GM21528 (cell line): ENCODE measurements around the gene TRAIP.
"Not testable (repeated sequence)": the region's sequence is repeated elsewhere in the genome, so short reads cannot be mapped to it uniquely, and the experiment has no call there.

ENCODE experiments used
- ATAC-seq: cut with Tn5 transposase; IDR thresholded peaks from one replicate; pipeline ENCODE4 v1.9.1; 2021; ENCODE audit warnings: mild to moderate bottlenecking, moderate library complexity; ENCODE audit not compliant: unreplicated experiment, low FRiP score

Gene TRAIP

GRCh38 chr3:49856181-49857005, at the start of gene TRAIP:
TRAIP (minus strand) TSS chr3:49856564; CDS start chr3:49856453, 111 bp downstream.
- peak; percentile 94 for ATAC-seq

GRCh38 chr3:49904448-49904847, 48.1 kb upstream of the TRAIP start:
- ATAC-seq: not testable (repeated sequence)

GRCh38 chr3:49903451-49904424, 47.4 kb upstream of the TRAIP start, which contains the start of gene MST1R:
MST1R (minus strand) TSS chr3:49903873; CDS start chr3:49903609, 264 bp downstream.
- peak; percentile 76 for ATAC-seq

- ATAC-seq: no peak
Observed at GRCh38 chr3:49902511-49903345, 46.4 kb upstream of the TRAIP start.

GRCh38 chr3:49901366-49902339, 45.3 kb upstream of the TRAIP start:
- no peak for ATAC-seq

GRCh38 chr3:49900491-49901153, 44.3 kb upstream of the TRAIP start:
- ATAC-seq: no peak

- ATAC-seq: no peak
Observed at GRCh38 chr3:49899815-49900214, 43.5 kb upstream of the TRAIP start.

- ATAC-seq: no peak
Observed at GRCh38 chr3:49898991-49899390, 42.6 kb upstream of the TRAIP start.

- ATAC-seq: no peak
Observed at GRCh38 chr3:49896345-49896744, 40.0 kb upstream of the TRAIP start.

- no peak for ATAC-seq
Observed at GRCh38 chr3:49895791-49896190, 39.4 kb upstream of the TRAIP start.

GRCh38 chr3:49889296-49889695, 32.9 kb upstream of the TRAIP start:
- no peak for ATAC-seq

- no peak for ATAC-seq
Observed at GRCh38 chr3:49886922-49887265, 30.5 kb upstream of the TRAIP start.

GRCh38 chr3:49883998-49884397, 27.6 kb upstream of the TRAIP start:
- ATAC-seq: no peak

GRCh38 chr3:49882166-49882565, 25.8 kb upstream of the TRAIP start:
- ATAC-seq: no peak

GRCh38 chr3:49880581-49881315, 24.4 kb upstream of the TRAIP start:
- ATAC-seq: no peak

- no peak for ATAC-seq
Observed at GRCh38 chr3:49879721-49880120, 23.4 kb upstream of the TRAIP start.

- ATAC-seq: no peak
Observed at GRCh38 chr3:49878686-49879085, 22.3 kb upstream of the TRAIP start.

GRCh38 chr3:49877716-49878115, 21.4 kb upstream of the TRAIP start:
- no peak for ATAC-seq
